ENCODE results near the gene HGF. TPM values are rescaled to one million over a fixed set of nuclear protein-coding genes. Genes with fewer than 3 reads are reported as not detected.

The HGF gene
- total RNA-seq, 2 donors from 2014 or later, result 12.6 to 35.7 TPM

GRCh38 chr7:81774551-81774950 is 4.7 kb upstream of the HGF start:
- no peaks in the 10 kb centered on the region for H3K9me3 ChIP-seq
- no peak for ATAC-seq (ENCODE audit: insufficient number of reproducible peaks, low FRiP score, low read depth)

GRCh38 chr7:81770728-81771223 is 929 bp upstream of the HGF start:
- Histone ChIP-seq H3K4me1 (ENCODE audit: control insufficient read depth in 1 of 2, low read depth in 2 of 2) (peaks cover 7 to 28% of the 10 kb centered on the region in 2 donors), H3K27me3 (replicated peaks; ENCODE audit: insufficient read depth) (no peaks in the 10 kb centered on the region), H3K4me3 (peak overlapping the region; percentile 76), H3K36me3 (no peaks in the 10 kb centered on the region), H3K27ac (peak overlapping the region; percentile 55 to 62), H3K9me3 (no peaks in the 10 kb centered on the region)
- ATAC-seq (ENCODE audit: insufficient number of reproducible peaks, low FRiP score, low read depth) (no peak), DNase-seq (ENCODE audit: low spot score) (no peak)
- TF ChIP-seq CTCF (IDR thresholded peaks at IDR 0.05), result no peak

More at GRCh38 chr7:81774551-81774950, 4.7 kb upstream of the HGF start:
- H3K27me3 ChIP-seq (replicated peaks; ENCODE audit: insufficient read depth), result no peaks in the 10 kb centered on the region
- no peak for TF ChIP-seq CTCF (IDR thresholded peaks at IDR 0.05)
- no peak overlapping the region for H3K27ac ChIP-seq
- H3K4me3 ChIP-seq, result no peak overlapping the region
- DNase-seq (ENCODE audit: low spot score), result no peak
- no peaks in the 10 kb centered on the region for H3K36me3 ChIP-seq
- peaks cover 0 to 9% of the 10 kb centered on the region in 2 donors for H3K4me1 ChIP-seq (ENCODE audit: control insufficient read depth in 1 of 2, low read depth in 2 of 2)

GRCh38 chr7:81768951-81769778 is 682 bp downstream of the HGF start:
- Histone ChIP-seq H3K4me1 (ENCODE audit: control insufficient read depth in 1 of 2, low read depth in 2 of 2) (peaks cover 7 to 35% of the 10 kb centered on the region in 2 donors), H3K9me3 (no peaks in the 10 kb centered on the region), H3K27me3 (replicated peaks; ENCODE audit: insufficient read depth) (no peaks in the 10 kb centered on the region), H3K36me3 (no peaks in the 10 kb centered on the region), H3K27ac (peak overlapping the region; percentile 55 to 62), H3K4me3 (peak overlapping the region; percentile 76)
- no peak for DNase-seq (ENCODE audit: low spot score)
- no peak for ATAC-seq (ENCODE audit: insufficient number of reproducible peaks, low FRiP score, low read depth)
- no peak for TF ChIP-seq CTCF (IDR thresholded peaks at IDR 0.05)

GRCh38 chr7:81767926-81768325 is 1.9 kb downstream of the HGF start:
- Histone ChIP-seq H3K9me3 (no peaks in the 10 kb centered on the region), H3K27ac (peak overlapping the region in 1 of 2 donors; percentile 28), H3K27me3 (replicated peaks; ENCODE audit: insufficient read depth) (no peaks in the 10 kb centered on the region), H3K36me3 (no peaks in the 10 kb centered on the region), H3K4me3 (peak overlapping the region; percentile 76), H3K4me1 (ENCODE audit: control insufficient read depth in 1 of 2, low read depth in 2 of 2) (peaks cover 13 to 35% of the 10 kb centered on the region in 2 donors)
- ATAC-seq (ENCODE audit: insufficient number of reproducible peaks, low FRiP score, low read depth) (peak; percentile 38), DNase-seq (ENCODE audit: low spot score) (no peak)
- TF ChIP-seq CTCF (IDR thresholded peaks at IDR 0.05), result no peak

GRCh38 chr7:81761821-81762220 is 8.0 kb downstream of the HGF start:
- DNase-seq (ENCODE audit: low spot score) (no peak), ATAC-seq (ENCODE audit: insufficient number of reproducible peaks, low FRiP score, low read depth) (no peak)
- Histone ChIP-seq H3K4me1 (ENCODE audit: control insufficient read depth in 1 of 2, low read depth in 2 of 2) (peaks cover 14 to 28% of the 10 kb centered on the region in 2 donors), H3K27ac (no peak overlapping the region), H3K27me3 (replicated peaks; ENCODE audit: insufficient read depth) (no peaks in the 10 kb centered on the region), H3K9me3 (no peaks in the 10 kb centered on the region), H3K4me3 (no peak overlapping the region), H3K36me3 (no peaks in the 10 kb centered on the region)
- no peak for TF ChIP-seq CTCF (IDR thresholded peaks at IDR 0.05)
